Endodermal cell (in vitro differentiated cells): ENCODE data around the gene KCTD11. TPM values are rescaled to one million over a fixed set of nuclear protein-coding genes. Genes with fewer than 3 reads are reported as not detected.

Experiments
- DNase-seq: peaks from one replicate; pipeline ENCODE4 v3.0.0-alpha.2; 2017
- H3K27ac ChIP-seq: 2 replicates; pipeline ENCODE4 v1.5.1; 2013; ENCODE audit warnings: mild to moderate bottlenecking, low read depth, low read length, moderate library complexity
- H3K27me3 ChIP-seq: 2 replicates; pipeline ENCODE4 v1.6.1; 2013; ENCODE audit warnings: mild to moderate bottlenecking, low read length, moderate library complexity; ENCODE audit not compliant: insufficient read depth, control insufficient read depth, poor library complexity, severe bottlenecking
- H3K36me3 ChIP-seq: 2 replicates; pipeline ENCODE4 v1.7.0; 2013; ENCODE audit warnings: mild to moderate bottlenecking, low read length, moderate library complexity; ENCODE audit not compliant: control insufficient read depth, insufficient read depth
- H3K4me1 ChIP-seq: one replicate; pipeline ENCODE4 v1.7.0; 2013; ENCODE audit warnings: low read length; ENCODE audit not compliant: control insufficient read depth, insufficient read depth
- H3K4me3 ChIP-seq: 2 replicates; pipeline ENCODE4 v1.5.1; 2013; ENCODE audit warnings: mild to moderate bottlenecking, low read length, moderate library complexity
- H3K9ac ChIP-seq: 2 replicates; pipeline ENCODE4 v1.6.1; 2013; ENCODE audit warnings: mild to moderate bottlenecking, low read length, moderate library complexity; ENCODE audit not compliant: poor library complexity, severe bottlenecking; ENCODE audit errors: extremely low read depth
- H3K9me3 ChIP-seq: 2 replicates; pipeline ENCODE4 v1.6.1; 2013; ENCODE audit warnings: mild to moderate bottlenecking, low read length, moderate library complexity; ENCODE audit not compliant: control insufficient read depth
- H3K27ac Mint-ChIP-seq: 2 replicates; pipeline ENCODE4 v1.8.0; 2020; ENCODE audit warnings: mixed read lengths
- H3K27me3 Mint-ChIP-seq: 2 replicates; pipeline ENCODE4 v1.8.0; 2021; ENCODE audit warnings: mild to moderate bottlenecking, mixed read lengths; ENCODE audit not compliant: insufficient read depth
- H3K36me3 Mint-ChIP-seq: 2 replicates; pipeline ENCODE4 v1.8.0; 2020; ENCODE audit warnings: low read depth, mixed read lengths
- H3K4me1 Mint-ChIP-seq: 2 replicates; pipeline ENCODE4 v1.8.0; 2020; ENCODE audit warnings: mixed read lengths
- H3K4me3 Mint-ChIP-seq: 2 replicates; pipeline ENCODE4 v1.8.0; 2020; ENCODE audit warnings: mild to moderate bottlenecking, moderate library complexity, mixed read lengths
- H3K9me3 Mint-ChIP-seq: 2 replicates; pipeline ENCODE4 v1.8.0; 2020; ENCODE audit warnings: mild to moderate bottlenecking, mixed read lengths
- CTCF ChIP-seq: fragments of 200-600 bp; sonication (generic); conservative IDR thresholded peaks from 2 replicates; pipeline ENCODE4 v1.5.0; 2021; ENCODE audit warnings: antibody characterized with exemption, mild to moderate bottlenecking
- WGBS, 2 experiments: methylation state at CpG; one replicate each; pipeline versions ENCODE4 v1.1.5 to v1.1.7; 2013; ENCODE audit warnings: missing lambda C conversion rate in 2 of 2, mixed read lengths in 1 of 2; ENCODE audit not compliant: insufficient coverage in 1 of 2, insufficient read length in 1 of 2; 5-methylcytosine and 5-hydroxymethylcytosine counted together
- total RNA-seq, 2 donors: library from RNA; stranded (reverse); fragmentation: NEBNext Ultra II Directional in 1 of 2; extraction: Animal tissue kit (Norgen Biotek cat#: 25700) in 1 of 2; gene quantifications; 2 replicates in 1 of 2; 3 replicates in 1 of 2; pipeline ENCODE4 v1.2.1, GENCODE V29; 2021

Gene KCTD11
- total RNA-seq, 2 donors from 2014 or later: 7.1 to 8.4 TPM

- Histone ChIP-seq H3K9me3 (no peaks in the 10 kb centered on the region), H3K4me1 (peaks cover 3% of the 10 kb centered on the region), H3K9ac (no peak overlapping the region), H3K36me3 (peaks cover 27% of the 10 kb centered on the region), H3K27me3 (no peaks in the 10 kb centered on the region), H3K27ac (no peak overlapping the region), H3K4me3 (no peak overlapping the region)
- Mint-ChIP-seq H3K27me3 (peaks cover 6% of the 10 kb centered on the region), H3K9me3 (no peaks in the 10 kb centered on the region), H3K36me3 (peaks cover 34% of the 10 kb centered on the region), H3K4me1 (no peaks in the 10 kb centered on the region), H3K4me3 (no peak overlapping the region), H3K27ac (no peak overlapping the region)
- TF ChIP-seq CTCF: no peak
- peak; percentile 44 for DNase-seq
- 96 to 97% methylated on average over 6 to 10 of the region's 10 CpGs for WGBS, 2 experiments
Measured at GRCh38 chr17:7388856-7389255, 36.9 kb downstream of the KCTD11 start.

GRCh38 chr17:7389924-7390910 is 38.3 kb downstream of the KCTD11 start:
- Mint-ChIP-seq H3K36me3 (peaks cover 32% of the 10 kb centered on the region), H3K27ac (no peak overlapping the region), H3K4me1 (peaks cover 4% of the 10 kb centered on the region), H3K4me3 (no peak overlapping the region), H3K27me3 (peaks cover 5% of the 10 kb centered on the region), H3K9me3 (no peaks in the 10 kb centered on the region)
- Histone ChIP-seq H3K9me3 (no peaks in the 10 kb centered on the region), H3K4me3 (no peak overlapping the region), H3K4me1 (peaks cover 3% of the 10 kb centered on the region), H3K9ac (no peak overlapping the region), H3K36me3 (peaks cover 27% of the 10 kb centered on the region), H3K27ac (no peak overlapping the region), H3K27me3 (no peaks in the 10 kb centered on the region)
- 86% methylated on average over 13 to 19 of the region's 19 CpGs for WGBS, 2 experiments
- TF ChIP-seq CTCF: no peak
- peak; percentile 58 for DNase-seq

- Mint-ChIP-seq H3K9me3 (no peaks in the 10 kb centered on the region), H3K27me3 (peaks cover 9% of the 10 kb centered on the region), H3K4me3 (no peak overlapping the region), H3K4me1 (peaks cover 4% of the 10 kb centered on the region), H3K36me3 (peaks cover 28% of the 10 kb centered on the region), H3K27ac (no peak overlapping the region)
- TF ChIP-seq CTCF: no peak
- Histone ChIP-seq H3K4me1 (peaks cover 3% of the 10 kb centered on the region), H3K4me3 (no peak overlapping the region), H3K27me3 (no peaks in the 10 kb centered on the region), H3K9ac (no peak overlapping the region), H3K36me3 (peaks cover 27% of the 10 kb centered on the region), H3K9me3 (no peaks in the 10 kb centered on the region), H3K27ac (no peak overlapping the region)
- 85 to 90% methylated on average over 2 of the region's 2 CpGs for WGBS, 2 experiments
- DNase-seq: no peak
Measured at GRCh38 chr17:7391307-7391706, 39.3 kb downstream of the KCTD11 start.
